Activated CD4-positive, alpha-beta T cell treated with anti-CD3 and anti-CD28 coated beads, Interleukin-2, amount 10 ng/mL, durations not matched to agents 24 days and 14 days (primary cell): ENCODE measurements around the gene SH3BP1. TPM values are rescaled to one million over a fixed set of nuclear protein-coding genes. Genes with fewer than 3 reads are reported as not detected.
"Not testable (repeated sequence)": the region's sequence is repeated elsewhere in the genome, so short reads cannot be mapped to it uniquely, and the experiment has no call there.

Experiments
- DNase-seq: peaks from one replicate; pipeline ENCODE4 v3.0.0; 2022
- H3K27ac Mint-ChIP-seq: one replicate; pipeline ENCODE4 v1.8.0; 2022; ENCODE audit warnings: mild to moderate bottlenecking, mixed read lengths
- H3K27me3 Mint-ChIP-seq: one replicate; pipeline ENCODE4 v1.8.0; 2022; ENCODE audit warnings: mixed read lengths
- H3K36me3 Mint-ChIP-seq: one replicate; pipeline ENCODE4 v1.8.0; 2022; ENCODE audit warnings: low read depth, mild to moderate bottlenecking, mixed read lengths
- H3K4me1 Mint-ChIP-seq: one replicate; pipeline ENCODE4 v1.8.0; 2021; ENCODE audit warnings: mixed read lengths
- H3K4me3 Mint-ChIP-seq: one replicate; pipeline ENCODE4 v1.8.0; 2022; ENCODE audit warnings: mild to moderate bottlenecking, moderate library complexity, mixed read lengths
- H3K9me3 Mint-ChIP-seq: one replicate; pipeline ENCODE4 v1.8.0; 2021; ENCODE audit warnings: mixed read lengths
- intact Hi-C: fragments of 100-400 bp; cut with micrococcal nuclease; formaldehyde crosslinking; loops from one replicate; pipeline ENCODE4 v1.15.1; 2023
- total RNA-seq: library from RNA; stranded (reverse); gene quantifications from 2 replicates; pipeline ENCODE4 v1.2.3, GENCODE V29; 2022

The SH3BP1 gene
- total RNA-seq, 1 donor from 2014 or later: 110 TPM

DNA sequence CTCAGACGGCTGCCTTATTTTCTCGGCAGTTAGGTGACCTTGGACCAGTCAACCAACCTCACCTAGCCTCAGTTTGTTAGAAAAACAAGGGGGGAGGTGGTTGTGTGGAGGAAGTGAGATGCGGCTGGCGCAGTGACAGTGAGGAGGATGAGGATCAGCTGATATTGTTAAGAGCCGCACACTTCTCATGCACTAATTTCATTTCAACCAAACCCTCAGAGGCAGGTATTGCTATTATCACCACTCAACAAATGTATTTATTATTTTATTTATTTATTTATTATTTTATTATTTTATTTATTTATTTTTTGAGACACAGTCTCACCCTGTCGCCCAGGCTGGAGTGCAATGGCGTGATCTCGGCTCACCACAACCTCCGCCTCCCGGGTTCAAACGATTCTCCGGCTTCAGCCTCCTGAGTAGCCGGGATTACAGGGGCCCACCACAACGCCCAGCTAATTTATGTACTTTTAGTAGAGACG is 38.1 kb downstream of the SH3BP1 start:
- DNase-seq: no peak
- Mint-ChIP-seq H3K27ac (peak overlapping the region; percentile 97), H3K4me3 (peak overlapping the region; percentile 92), H3K4me1 (peaks cover 50% of the 10 kb centered on the region), H3K27me3 (no peaks in the 10 kb centered on the region), H3K36me3 (peaks cover 9% of the 10 kb centered on the region), H3K9me3 (no peaks in the 10 kb centered on the region)
- intact Hi-C loops: loop anchor here (1.0 to 5.0 kb wide), 6 partner anchors 9 to 435 kb away; partner anchors contain the start of genes GCAT, GGA1 and NOL12

DNA sequence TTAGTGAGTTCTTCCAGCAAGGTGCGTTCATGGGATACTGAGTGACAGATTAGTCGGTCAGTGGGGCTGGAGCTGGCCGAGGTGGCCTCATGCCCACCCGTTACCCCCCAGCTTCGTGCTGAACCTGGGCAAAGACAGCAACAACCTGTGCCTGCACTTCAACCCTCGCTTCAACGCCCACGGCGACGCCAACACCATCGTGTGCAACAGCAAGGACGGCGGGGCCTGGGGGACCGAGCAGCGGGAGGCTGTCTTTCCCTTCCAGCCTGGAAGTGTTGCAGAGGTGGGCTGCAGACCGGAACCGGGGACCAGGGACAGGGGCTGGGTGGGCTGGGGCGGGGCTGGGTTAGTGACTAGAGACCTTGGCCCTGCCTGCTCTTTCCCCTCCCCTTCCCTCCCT is 38.9 kb downstream of the SH3BP1 start:
- intact Hi-C loops: loop anchor here (5.0 kb wide), 2 partner anchors 129 to 141 kb away; partner anchors contain the start of gene GCAT
- DNase-seq: no peak
- Mint-ChIP-seq H3K9me3 (no peaks in the 10 kb centered on the region), H3K4me3 (no peak overlapping the region), H3K36me3 (peaks cover 9% of the 10 kb centered on the region), H3K4me1 (peaks cover 43% of the 10 kb centered on the region), H3K27me3 (no peaks in the 10 kb centered on the region), H3K27ac (no peak overlapping the region)

DNA sequence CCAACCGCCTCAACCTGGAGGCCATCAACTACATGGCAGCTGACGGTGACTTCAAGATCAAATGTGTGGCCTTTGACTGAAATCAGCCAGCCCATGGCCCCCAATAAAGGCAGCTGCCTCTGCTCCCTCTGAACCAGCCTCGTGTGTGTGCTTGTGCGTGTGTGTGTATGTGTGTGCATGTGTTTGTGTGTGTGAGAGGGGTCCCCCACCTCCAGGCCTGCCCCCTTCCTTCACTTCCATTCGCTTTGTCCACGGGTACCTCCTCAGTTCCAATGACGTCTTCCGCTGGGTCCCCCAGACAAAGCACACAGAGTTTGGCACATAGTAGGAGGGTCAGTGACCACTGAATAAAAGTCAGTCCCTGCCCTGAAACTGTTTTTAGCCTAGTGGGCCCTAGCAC is 40.2 kb downstream of the SH3BP1 start:
- peak overlapping the region; percentile 39 for H3K27ac Mint-ChIP-seq
- H3K36me3 Mint-ChIP-seq: peaks cover 9% of the 10 kb centered on the region
- H3K27me3 Mint-ChIP-seq: no peaks in the 10 kb centered on the region
- no peak for DNase-seq
- intact Hi-C loops: loop anchor here (5.0 kb wide), 2 partner anchors 128 to 142 kb away; partner anchors contain the start of gene GCAT
- H3K9me3 Mint-ChIP-seq: no peaks in the 10 kb centered on the region
- H3K4me3 Mint-ChIP-seq: peak overlapping the region; percentile 34
- peaks cover 35% of the 10 kb centered on the region for H3K4me1 Mint-ChIP-seq

DNA sequence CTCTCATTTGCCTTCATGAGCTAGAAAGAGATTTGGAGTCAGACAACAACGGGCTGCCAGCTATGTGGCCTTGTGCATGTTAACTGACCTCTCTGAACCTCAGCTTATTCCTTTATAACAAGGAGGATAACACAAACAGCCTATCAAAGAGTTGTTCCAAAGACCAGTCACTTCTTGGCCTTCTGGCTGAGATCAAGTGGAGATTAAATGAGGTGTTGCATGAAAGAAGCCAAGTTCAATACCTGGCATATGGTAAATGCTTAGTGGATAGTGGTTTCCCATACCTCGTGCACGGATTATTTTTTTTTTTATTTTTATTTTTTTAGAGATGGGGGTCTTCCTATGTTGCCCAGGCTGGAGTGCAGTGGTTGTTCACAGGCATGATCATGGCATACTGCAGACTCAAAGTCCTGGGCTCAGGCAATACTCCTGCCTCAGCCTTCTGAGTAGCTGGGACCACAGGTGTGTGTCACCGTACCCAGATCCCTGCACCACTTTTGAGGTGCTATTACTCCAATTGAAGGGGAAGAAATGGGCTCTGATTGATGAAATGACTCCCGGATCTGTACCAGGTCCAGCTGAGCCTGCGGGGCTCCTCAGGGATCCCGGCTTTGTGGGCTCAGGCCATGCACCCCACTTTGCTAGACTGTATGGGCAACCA is 40.9 kb downstream of the SH3BP1 start:
- no peak for DNase-seq
- peaks cover 30% of the 10 kb centered on the region for H3K4me1 Mint-ChIP-seq
- no peaks in the 10 kb centered on the region for H3K27me3 Mint-ChIP-seq
- peaks cover 9% of the 10 kb centered on the region for H3K36me3 Mint-ChIP-seq
- no peaks in the 10 kb centered on the region for H3K9me3 Mint-ChIP-seq
- intact Hi-C loops: no loop called here
- peak overlapping the region; percentile 61 for H3K27ac Mint-ChIP-seq
- H3K4me3 Mint-ChIP-seq: no peak overlapping the region

- Mint-ChIP-seq H3K36me3 (peaks cover 9% of the 10 kb centered on the region), H3K27me3 (no peaks in the 10 kb centered on the region), H3K4me3 (no peak overlapping the region), H3K9me3 (no peaks in the 10 kb centered on the region), H3K4me1 (peaks cover 26% of the 10 kb centered on the region), H3K27ac (peak overlapping the region; percentile 50)
- intact Hi-C loops: loop anchor here (1.0 kb wide), 2 partner anchors 38 to 58 kb away; no protein-coding TSS in a partner anchor
- DNase-seq: no peak
Observed at GRCh38 chr22:37681001-37681424, 41.5 kb downstream of the SH3BP1 start.

GRCh38 chr22:37681556-37682049 is 42.1 kb downstream of the SH3BP1 start:
- Mint-ChIP-seq H3K27me3 (no peaks in the 10 kb centered on the region), H3K4me1 (peaks cover 25% of the 10 kb centered on the region), H3K36me3 (peaks cover 9% of the 10 kb centered on the region), H3K27ac (no peak overlapping the region), H3K4me3 (no peak overlapping the region), H3K9me3 (no peaks in the 10 kb centered on the region)
- peak; percentile 92 for DNase-seq
- intact Hi-C loops: loop anchor here (1.0 kb wide), 2 partner anchors 38 to 58 kb away; no protein-coding TSS in a partner anchor

GRCh38 chr22:37684803-37685615 is 45.5 kb downstream of the SH3BP1 start:
- H3K9me3 Mint-ChIP-seq: no peaks in the 10 kb centered on the region
- H3K4me3 Mint-ChIP-seq: no peak overlapping the region
- H3K27ac Mint-ChIP-seq: no peak overlapping the region
- no peak for DNase-seq
- peaks cover 22% of the 10 kb centered on the region for H3K4me1 Mint-ChIP-seq
- intact Hi-C loops: no loop called here
- H3K27me3 Mint-ChIP-seq: no peaks in the 10 kb centered on the region
- H3K36me3 Mint-ChIP-seq: peaks cover 15% of the 10 kb centered on the region

DNA sequence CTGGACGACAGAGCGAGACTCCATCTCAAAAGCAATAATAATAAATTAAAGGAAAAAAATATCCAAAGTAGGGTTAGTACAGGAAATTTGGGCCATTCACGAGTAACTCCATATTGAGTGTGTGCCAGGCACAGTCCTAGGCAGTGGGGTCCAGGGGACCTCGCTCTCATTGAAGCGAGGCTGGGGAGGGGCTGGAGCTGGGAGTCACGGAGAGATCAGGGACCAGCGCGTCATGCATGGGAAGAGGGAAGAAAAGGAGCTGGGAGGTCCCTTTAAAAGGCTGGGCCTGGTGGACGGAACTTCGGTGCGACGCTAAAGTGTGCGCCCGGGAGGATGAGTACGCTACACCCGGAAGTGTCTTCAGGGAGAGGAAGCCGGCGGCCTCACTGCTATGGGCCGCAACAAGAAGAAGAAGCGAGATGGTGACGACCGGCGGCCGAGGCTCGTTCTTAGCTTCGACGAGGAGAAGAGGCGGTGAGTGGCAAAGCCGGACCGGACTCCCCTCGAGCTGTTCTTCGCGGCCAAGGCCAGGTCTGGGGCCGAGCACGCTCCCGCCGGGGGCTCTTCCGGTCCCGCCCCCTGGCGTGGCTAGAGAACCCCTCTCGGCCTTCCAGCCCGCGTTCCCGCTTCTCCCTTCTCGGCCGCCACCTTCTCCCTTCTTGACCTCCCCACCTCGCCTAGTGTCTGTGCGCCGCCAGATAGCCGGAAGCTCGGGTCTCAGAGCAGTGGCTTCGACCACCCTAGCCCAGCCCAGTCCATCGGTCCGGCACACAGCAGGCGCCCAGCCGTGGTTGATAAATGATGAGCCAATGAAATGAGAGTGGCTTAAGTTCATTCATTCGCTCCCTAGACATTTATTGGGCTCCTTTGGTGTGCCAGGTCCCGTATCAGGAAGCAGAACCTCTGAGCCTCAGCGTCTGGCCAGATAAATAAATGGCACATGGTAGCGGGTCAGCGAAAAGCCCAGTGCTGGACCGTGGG is 46.8 kb downstream of the SH3BP1 start, which contains the start of gene NOL12:
NOL12 (plus strand) TSS at position 342 of the 981 bp plus-strand sequence; CDS start at position 392, 50 bp downstream.
- Mint-ChIP-seq H3K27me3 (no peaks in the 10 kb centered on the region), H3K27ac (peak within 1 kb of the TSS; percentile 90), H3K4me3 (peak within 1 kb of the TSS; percentile 95), H3K9me3 (no peaks in the 10 kb centered on the region), H3K36me3 (peaks cover 26% of the 10 kb centered on the region), H3K4me1 (peaks cover 19% of the 10 kb centered on the region)
- DNase-seq: peak; percentile 94
- intact Hi-C loops: loop anchor here (1.0 kb wide), 3 partner anchors 9 to 78 kb away; partner anchors contain the start of gene GGA1

DNA sequence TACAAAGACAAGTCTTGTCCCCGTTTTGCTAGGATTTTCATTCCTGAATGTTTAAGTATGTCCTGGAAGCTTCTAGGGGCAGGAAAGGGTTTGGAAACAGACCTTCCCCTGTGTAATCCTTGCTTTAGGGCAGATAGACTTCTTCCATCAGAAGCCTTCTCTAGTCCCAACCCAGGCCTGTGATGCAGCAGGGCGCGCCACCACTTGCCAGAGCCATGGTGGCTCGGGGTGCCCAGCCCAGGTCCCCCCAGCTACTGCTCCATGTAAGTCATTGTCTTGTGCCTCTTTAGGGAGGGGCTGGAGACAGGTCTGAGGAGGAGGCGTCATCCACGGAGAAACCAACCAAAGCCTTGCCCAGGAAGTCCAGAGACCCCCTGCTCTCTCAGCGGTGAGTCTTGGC is 50.9 kb downstream of the SH3BP1 start:
- Mint-ChIP-seq H3K4me1 (peaks cover 15% of the 10 kb centered on the region), H3K9me3 (no peaks in the 10 kb centered on the region), H3K27me3 (no peaks in the 10 kb centered on the region), H3K4me3 (no peak overlapping the region), H3K27ac (no peak overlapping the region), H3K36me3 (peaks cover 40% of the 10 kb centered on the region)
- intact Hi-C loops: no loop called here
- no peak for DNase-seq

GRCh38 chr22:37690901-37691504 is 51.5 kb downstream of the SH3BP1 start:
- no peak for DNase-seq
- Mint-ChIP-seq H3K4me3 (no peak overlapping the region), H3K27ac (no peak overlapping the region), H3K9me3 (no peaks in the 10 kb centered on the region), H3K27me3 (no peaks in the 10 kb centered on the region), H3K36me3 (peaks cover 44% of the 10 kb centered on the region), H3K4me1 (peaks cover 17% of the 10 kb centered on the region)
- intact Hi-C loops: no loop called here

DNA sequence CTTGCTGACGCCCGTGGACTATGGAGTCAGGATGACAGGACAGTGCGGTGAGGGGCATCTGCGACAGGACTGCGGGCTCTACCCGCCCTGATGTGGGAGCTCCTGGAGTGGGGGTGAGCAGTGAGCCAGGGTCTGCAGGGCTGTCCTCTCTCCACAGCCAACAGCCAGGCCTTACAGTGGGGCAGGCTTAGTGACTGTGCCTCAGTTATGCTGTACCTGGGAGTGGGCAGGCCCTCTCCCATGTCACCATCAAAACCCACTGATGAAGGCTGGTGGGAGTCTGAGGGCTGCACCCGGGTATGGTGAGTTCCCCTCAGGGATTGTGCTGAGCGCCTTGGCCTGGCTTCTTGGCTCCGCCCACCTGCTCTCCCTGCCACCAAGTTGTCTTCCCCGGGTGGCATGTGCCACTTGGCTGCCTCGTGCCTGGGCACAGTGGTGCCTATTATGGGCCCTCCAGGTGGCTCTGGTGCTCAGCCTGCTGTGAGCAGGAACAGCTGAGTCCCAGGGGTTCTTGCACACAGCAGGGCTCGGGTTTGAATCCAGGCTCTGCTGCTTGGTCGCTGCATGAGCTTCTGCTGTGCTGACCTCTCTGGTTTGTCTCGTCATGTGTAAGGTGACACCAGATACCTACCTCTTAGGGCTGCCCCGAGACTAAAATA is 53.3 kb downstream of the SH3BP1 start:
- intact Hi-C loops: no loop called here
- peaks cover 22% of the 10 kb centered on the region for H3K4me1 Mint-ChIP-seq
- H3K27ac Mint-ChIP-seq: no peak overlapping the region
- no peaks in the 10 kb centered on the region for H3K9me3 Mint-ChIP-seq
- DNase-seq: no peak
- no peaks in the 10 kb centered on the region for H3K27me3 Mint-ChIP-seq
- H3K4me3 Mint-ChIP-seq: no peak overlapping the region
- H3K36me3 Mint-ChIP-seq: peaks cover 42% of the 10 kb centered on the region

DNA sequence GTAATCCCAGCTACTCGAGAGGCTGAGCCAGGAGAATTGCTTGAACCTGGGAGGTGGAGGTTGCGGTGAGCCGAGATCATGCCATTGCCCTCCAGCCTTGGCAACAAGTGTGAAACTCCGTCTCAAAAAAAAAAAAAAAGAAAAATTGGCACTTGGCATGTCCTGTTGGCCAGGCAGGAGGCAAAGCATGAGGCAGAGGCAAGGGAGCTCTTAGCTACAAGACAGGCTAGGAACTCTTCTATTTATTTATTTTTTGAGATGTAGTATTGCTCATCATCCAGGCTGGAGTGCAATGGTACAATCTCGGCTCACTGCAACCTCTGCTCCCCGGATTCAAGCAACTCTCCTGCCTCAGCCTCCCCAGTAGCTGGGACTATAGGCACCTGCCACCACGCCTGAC is 54.7 kb downstream of the SH3BP1 start:
- H3K27ac Mint-ChIP-seq, H3K4me3 Mint-ChIP-seq, DNase-seq, H3K9me3 Mint-ChIP-seq, intact Hi-C loops, H3K27me3 Mint-ChIP-seq: not testable (repeated sequence)
- Mint-ChIP-seq H3K36me3 (peaks cover 32% of the 10 kb centered on the region), H3K4me1 (peaks cover 13% of the 10 kb centered on the region)
